ENCODE measurements around the gene ADAMTS9. TPM values are rescaled to one million over a fixed set of nuclear protein-coding genes. Genes with fewer than 3 reads are reported as not detected.
A peak's percentile ranks its signal among the peaks of the same experiment; 100 is the strongest.

Gene ADAMTS9
- total RNA-seq, 4 donors from 2014 or later = 6.3 to 20.1 (median 13.0) TPM

- intact Hi-C loops (cut with DNase I; ENCODE audit: low total_unique reads) = no loop called here
- H3K27me3 ChIP-seq = no peaks in the 10 kb centered on the region
- 52 to 60% methylated on average over 1 to 3 of the region's 3 CpGs for WGBS, 2 donors (ENCODE audit: low coverage in 1 of 2)
- H3K27ac ChIP-seq = peak overlapping the region in 1 of 4 donors; percentile 8
- no peak for DNase-seq
- in situ Hi-C loops (cut with MboI; ENCODE audit: low pct_ligation_motif_present in 1 of 4, low pct_unique_long_range_greater_than_20kb in 1 of 4, low sequenced_read_pairs in 3 of 4) = no loop called here
- no peaks in the 10 kb centered on the region for H3K4me1 ChIP-seq
- no peak for TF ChIP-seq POLR2AphosphoS5 (IDR thresholded peaks at IDR 0.05)
- no peak for TF ChIP-seq EP300 (IDR thresholded peaks at IDR 0.05; ENCODE audit: low read depth)
- no peak for TF ChIP-seq POLR2A (IDR thresholded peaks at IDR 0.05)
- TF ChIP-seq, protein P1, sequence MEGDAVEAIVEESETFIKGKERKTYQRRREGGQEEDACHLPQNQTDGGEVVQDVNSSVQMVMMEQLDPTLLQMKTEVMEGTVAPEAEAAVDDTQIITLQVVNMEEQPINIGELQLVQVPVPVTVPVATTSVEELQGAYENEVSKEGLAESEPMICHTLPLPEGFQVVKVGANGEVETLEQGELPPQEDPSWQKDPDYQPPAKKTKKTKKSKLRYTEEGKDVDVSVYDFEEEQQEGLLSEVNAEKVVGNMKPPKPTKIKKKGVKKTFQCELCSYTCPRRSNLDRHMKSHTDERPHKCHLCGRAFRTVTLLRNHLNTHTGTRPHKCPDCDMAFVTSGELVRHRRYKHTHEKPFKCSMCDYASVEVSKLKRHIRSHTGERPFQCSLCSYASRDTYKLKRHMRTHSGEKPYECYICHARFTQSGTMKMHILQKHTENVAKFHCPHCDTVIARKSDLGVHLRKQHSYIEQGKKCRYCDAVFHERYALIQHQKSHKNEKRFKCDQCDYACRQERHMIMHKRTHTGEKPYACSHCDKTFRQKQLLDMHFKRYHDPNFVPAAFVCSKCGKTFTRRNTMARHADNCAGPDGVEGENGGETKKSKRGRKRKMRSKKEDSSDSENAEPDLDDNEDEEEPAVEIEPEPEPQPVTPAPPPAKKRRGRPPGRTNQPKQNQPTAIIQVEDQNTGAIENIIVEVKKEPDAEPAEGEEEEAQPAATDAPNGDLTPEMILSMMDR (IDR thresholded peaks at IDR 0.05) = no peak
- H3K4me3 ChIP-seq = no peak overlapping the region
- no peaks in the 10 kb centered on the region for H3K36me3 ChIP-seq
- no peaks in the 10 kb centered on the region for H3K9me3 ChIP-seq
These were observed 124.0 kb downstream of the ADAMTS9 start for GRCh38 chr3:64563751-64564150.

DNA sequence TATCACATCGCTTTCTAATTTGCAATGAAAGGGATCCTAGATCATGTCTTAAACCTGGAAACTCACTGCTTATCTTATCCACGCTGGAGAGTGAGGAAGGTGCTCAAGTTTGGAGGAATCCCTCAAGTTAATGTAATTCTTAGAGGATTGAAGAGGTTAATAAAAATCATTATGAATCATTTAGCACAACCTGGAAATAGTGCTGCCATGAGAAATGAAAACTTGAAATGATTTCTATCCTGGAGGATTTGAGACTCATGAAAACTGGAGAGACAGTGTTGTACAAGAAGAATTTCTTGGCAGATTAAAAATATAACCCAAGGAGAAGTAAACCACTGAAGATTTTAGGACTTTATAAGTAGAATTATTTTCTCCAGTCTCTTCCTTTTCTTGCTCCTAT is 125.9 kb downstream of the ADAMTS9 start:
- TF ChIP-seq, protein P1 (IDR thresholded peaks at IDR 0.05) = no peak
- no peak for TF ChIP-seq POLR2A (IDR thresholded peaks at IDR 0.05)
- no peak for TF ChIP-seq EP300 (IDR thresholded peaks at IDR 0.05; ENCODE audit: low read depth)
- TF ChIP-seq POLR2AphosphoS5 (IDR thresholded peaks at IDR 0.05) = no peak
- Histone ChIP-seq H3K4me3 (no peak overlapping the region), H3K27ac (peak overlapping the region; percentile 1 to 66 (median 42)), H3K36me3 (no peaks in the 10 kb centered on the region), H3K27me3 (no peaks in the 10 kb centered on the region), H3K4me1 (no peaks in the 10 kb centered on the region), H3K9me3 (no peaks in the 10 kb centered on the region)
- in situ Hi-C loops (cut with MboI; ENCODE audit: low pct_ligation_motif_present in 1 of 4, low pct_unique_long_range_greater_than_20kb in 1 of 4, low sequenced_read_pairs in 3 of 4) (no loop called here), intact Hi-C loops (cut with DNase I; ENCODE audit: low total_unique reads) (no loop called here)
- 87% methylated on average over 2 of the region's 2 CpGs; no CpG with 5 or more reads in 1 of the 2 donors for WGBS, 2 donors (ENCODE audit: low coverage in 1 of 2)
- DNase-seq = no peak

GRCh38 chr3:64561325-64561843 is 126.4 kb downstream of the ADAMTS9 start:
- intact Hi-C loops (cut with DNase I; ENCODE audit: low total_unique reads) = no loop called here
- TF ChIP-seq POLR2A (IDR thresholded peaks at IDR 0.05) (no peak), EP300 (IDR thresholded peaks at IDR 0.05; ENCODE audit: low read depth) (no peak), POLR2AphosphoS5 (IDR thresholded peaks at IDR 0.05) (no peak)
- TF ChIP-seq, protein P1 (IDR thresholded peaks at IDR 0.05) = no peak
- peak overlapping the region; percentile 1 to 66 (median 42) for H3K27ac ChIP-seq
- no peak for DNase-seq
- H3K4me1 ChIP-seq = no peaks in the 10 kb centered on the region
- no peaks in the 10 kb centered on the region for H3K36me3 ChIP-seq
- in situ Hi-C loops (cut with MboI; ENCODE audit: low pct_ligation_motif_present in 1 of 4, low pct_unique_long_range_greater_than_20kb in 1 of 4, low sequenced_read_pairs in 3 of 4) = no loop called here
- H3K9me3 ChIP-seq = no peaks in the 10 kb centered on the region
- H3K4me3 ChIP-seq = peak overlapping the region in 1 of 4 donors; percentile 6
- WGBS, 2 donors (ENCODE audit: low coverage in 1 of 2) = 90 to 92% methylated on average over 13 to 22 of the region's 22 CpGs
- H3K27me3 ChIP-seq = no peaks in the 10 kb centered on the region

DNA sequence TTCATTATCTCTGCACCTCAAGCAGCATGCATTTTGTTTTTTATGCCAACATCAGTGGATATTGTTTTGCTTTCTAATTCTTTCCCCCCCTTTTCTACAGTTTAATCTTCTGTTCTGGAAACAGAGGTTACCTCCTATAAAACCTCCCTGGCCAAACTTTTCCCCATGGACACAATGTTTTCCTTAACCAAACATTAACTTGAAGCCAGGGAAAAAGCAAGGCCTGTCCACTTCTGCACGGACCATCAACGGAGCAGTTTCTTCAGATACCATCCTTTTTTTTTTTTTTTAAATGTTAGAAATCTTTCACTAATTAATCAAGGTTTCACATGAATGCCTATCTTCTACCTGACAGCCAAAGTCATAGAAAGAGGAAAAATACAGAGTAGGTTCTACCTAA is 127.0 kb downstream of the ADAMTS9 start:
- no peak for DNase-seq
- no peak for TF ChIP-seq EP300 (IDR thresholded peaks at IDR 0.05; ENCODE audit: low read depth)
- TF ChIP-seq, protein P1 (IDR thresholded peaks at IDR 0.05) = no peak
- no peak for TF ChIP-seq POLR2A (IDR thresholded peaks at IDR 0.05)
- TF ChIP-seq POLR2AphosphoS5 (IDR thresholded peaks at IDR 0.05) = no peak
- Histone ChIP-seq H3K9me3 (no peaks in the 10 kb centered on the region), H3K4me3 (no peak overlapping the region), H3K4me1 (no peaks in the 10 kb centered on the region), H3K36me3 (no peaks in the 10 kb centered on the region), H3K27me3 (no peaks in the 10 kb centered on the region), H3K27ac (peak overlapping the region in 3 of 4 donors; percentile 32 to 66 (median 53))
- in situ Hi-C loops (cut with MboI; ENCODE audit: low pct_ligation_motif_present in 1 of 4, low pct_unique_long_range_greater_than_20kb in 1 of 4, low sequenced_read_pairs in 3 of 4) (no loop called here), intact Hi-C loops (cut with DNase I; ENCODE audit: low total_unique reads) (no loop called here)
- 58 to 70% methylated on average over 2 of the region's 2 CpGs for WGBS, 2 donors (ENCODE audit: low coverage in 1 of 2)
